Mesenchymal stem cell (in vitro differentiated cells and primary cell): ENCODE results near the gene ARG1.
A peak's percentile ranks its signal among the peaks of the same experiment; 100 is the strongest.
"Not testable (repeated sequence)": the region's sequence is repeated elsewhere in the genome, so short reads cannot be mapped to it uniquely, and the experiment has no call there.

Experiments used
- DNase-seq: peaks from one replicate; pipeline ENCODE4 v3.0.0-alpha.2; 2013
- H2AFZ ChIP-seq: one replicate; pipeline ENCODE4 v1.6.1; 2013; ENCODE audit warnings: low read depth, mild to moderate bottlenecking, control low read depth, inconsistent platforms, low read length, moderate library complexity
- H2AK5ac ChIP-seq: 2 replicates; pipeline ENCODE4 v1.6.1; 2013; ENCODE audit warnings: low read length, moderate library complexity, mild to moderate bottlenecking, inconsistent platforms; ENCODE audit not compliant: severe bottlenecking
- H2BK120ac ChIP-seq: one replicate; pipeline ENCODE4 v1.6.1; 2013; ENCODE audit warnings: low read depth, mild to moderate bottlenecking, inconsistent platforms, low read length, moderate library complexity
- H2BK12ac ChIP-seq, 2 experiments: one replicate each; pipeline ENCODE4 v1.6.1; 2013; ENCODE audit warnings: inconsistent platforms in 2 of 2, low read length in 2 of 2, mild to moderate bottlenecking in 2 of 2, moderate library complexity in 2 of 2, control low read depth in 1 of 2
- H2BK15ac ChIP-seq: one replicate; pipeline ENCODE4 v1.6.1; 2013; ENCODE audit warnings: mild to moderate bottlenecking, low read depth, inconsistent platforms; ENCODE audit not compliant: poor library complexity, severe bottlenecking
- H2BK5ac ChIP-seq: 2 replicates; pipeline ENCODE4 v1.6.1; 2013; ENCODE audit warnings: low read depth, mild to moderate bottlenecking, low read length, control low read depth, inconsistent platforms; ENCODE audit not compliant: poor library complexity, severe bottlenecking
- H3K14ac ChIP-seq, 2 experiments: one replicate each; pipeline ENCODE4 v1.6.1; 2013; ENCODE audit warnings: inconsistent platforms in 2 of 2, low read length in 2 of 2, control low read depth in 1 of 2, mild to moderate bottlenecking in 1 of 2, moderate library complexity in 1 of 2
- H3K18ac ChIP-seq, 2 experiments: one replicate each; pipeline ENCODE4 v1.6.1; 2013; ENCODE audit warnings: inconsistent platforms in 2 of 2, low read length in 2 of 2, control low read depth in 1 of 2, low read depth in 1 of 2, mild to moderate bottlenecking in 1 of 2
- H3K23ac ChIP-seq, 2 experiments: one replicate each; pipeline ENCODE4 v1.6.1; 2013; ENCODE audit warnings: inconsistent platforms in 2 of 2, low read length in 2 of 2, mild to moderate bottlenecking in 2 of 2, moderate library complexity in 2 of 2, control low read depth in 1 of 2
- H3K27ac ChIP-seq: 2 replicates; pipeline ENCODE4 v1.5.1; 2013; ENCODE audit warnings: mild to moderate bottlenecking, moderate library complexity, low read length, control low read depth, inconsistent platforms; ENCODE audit not compliant: poor library complexity, severe bottlenecking
- H3K27me3 ChIP-seq, 2 experiments: 2 replicates each; pipeline versions ENCODE4 v1.6.1 to v1.7.0; 2013; ENCODE audit warnings: low read length in 2 of 2, mild to moderate bottlenecking in 2 of 2, moderate library complexity in 2 of 2, control low read depth in 1 of 2, inconsistent platforms in 1 of 2; ENCODE audit not compliant: control insufficient read depth in 1 of 2, insufficient read depth in 1 of 2
- H3K36me3 ChIP-seq, 2 experiments: 2 replicates each; pipeline versions ENCODE4 v1.6.1 to v1.7.0; 2013; ENCODE audit warnings: low read length in 2 of 2, control low read depth in 1 of 2, inconsistent platforms in 1 of 2, low read depth in 1 of 2, mild to moderate bottlenecking in 1 of 2; ENCODE audit not compliant: insufficient read depth in 2 of 2, control insufficient read depth in 1 of 2
- H3K4ac ChIP-seq, 2 experiments: one replicate each; pipeline ENCODE4 v1.6.1; 2013; ENCODE audit warnings: inconsistent platforms in 2 of 2, low read length in 2 of 2, mild to moderate bottlenecking in 2 of 2, moderate library complexity in 2 of 2, control low read depth in 1 of 2, low read depth in 1 of 2
- H3K4me1 ChIP-seq: 2 replicates; pipeline ENCODE4 v1.6.1; 2013; ENCODE audit warnings: low read depth, low read length, control low read depth; ENCODE audit not compliant: control insufficient read depth, insufficient read depth
- H3K4me2 ChIP-seq: 2 replicates; pipeline ENCODE4 v1.6.1; 2013; ENCODE audit warnings: low read length, mild to moderate bottlenecking, inconsistent platforms; ENCODE audit not compliant: poor library complexity, severe bottlenecking
- H3K4me3 ChIP-seq, 2 experiments: 2 replicates each; pipeline versions ENCODE4 v1.5.1 to v1.7.0; 2013; ENCODE audit warnings: low read length in 2 of 2, mild to moderate bottlenecking in 2 of 2, control low read depth in 1 of 2, low read depth in 1 of 2; ENCODE audit not compliant: insufficient read depth in 1 of 2
- H3K79me1 ChIP-seq: replicated peaks from 2 replicates; pipeline ENCODE4 v1.6.1; 2013; ENCODE audit warnings: mild to moderate bottlenecking, control low read depth, low read length, inconsistent platforms; ENCODE audit not compliant: poor library complexity, severe bottlenecking
- H3K9ac ChIP-seq: 2 replicates; pipeline ENCODE4 v1.7.0; 2013; ENCODE audit warnings: mild to moderate bottlenecking, low read length, moderate library complexity
- H3K9me3 ChIP-seq: 2 replicates; pipeline ENCODE4 v1.7.0; 2013; ENCODE audit warnings: mild to moderate bottlenecking, low read length; ENCODE audit not compliant: control insufficient read depth
- H4K8ac ChIP-seq: one replicate; pipeline ENCODE4 v1.6.1; 2013; ENCODE audit warnings: inconsistent platforms, mild to moderate bottlenecking, low read length, moderate library complexity
- H4K91ac ChIP-seq: one replicate; pipeline ENCODE4 v1.6.1; 2013; ENCODE audit warnings: mild to moderate bottlenecking, low read length, inconsistent platforms
- WGBS: methylation state at CpG from one replicate; pipeline ENCODE4 v1.1.7; 2013; ENCODE audit warnings: mixed read lengths; 5-methylcytosine and 5-hydroxymethylcytosine counted together

Gene ARG1

DNA sequence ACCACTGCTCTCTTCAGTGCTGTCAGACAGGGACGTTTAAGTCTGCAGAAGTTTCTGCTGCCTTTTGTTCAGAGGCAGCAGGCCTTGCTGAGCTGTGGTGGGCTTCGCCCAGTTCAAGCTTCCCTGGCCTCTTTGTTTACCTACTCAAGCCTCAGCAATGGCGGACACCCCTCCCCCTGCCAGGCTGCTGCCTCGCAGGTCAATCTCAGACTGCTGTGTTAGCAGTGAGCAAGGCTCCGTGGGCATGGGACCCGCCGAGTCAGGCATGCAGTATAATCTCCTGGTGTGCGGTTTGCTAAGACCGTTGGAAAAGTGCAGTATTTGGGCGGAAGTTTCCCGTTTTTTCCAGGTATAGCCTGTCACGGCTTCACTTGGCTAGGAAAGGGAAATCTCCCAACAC, 41.3 kb upstream of the ARG1 start:
- not testable (repeated sequence) for H3K36me3 ChIP-seq, H3K79me1 ChIP-seq, H2BK12ac ChIP-seq, H2BK15ac ChIP-seq, H3K4ac ChIP-seq, H3K9me3 ChIP-seq, H3K4me1 ChIP-seq, H2AK5ac ChIP-seq, H3K4me3 ChIP-seq, H3K18ac ChIP-seq, H3K27ac ChIP-seq, DNase-seq, H4K91ac ChIP-seq, H3K27me3 ChIP-seq, H4K8ac ChIP-seq, H3K14ac ChIP-seq, H3K23ac ChIP-seq, H2BK120ac ChIP-seq, H3K9ac ChIP-seq, H2BK5ac ChIP-seq, H3K4me2 ChIP-seq, H2AFZ ChIP-seq
- WGBS = 93% methylated on average over 12 of the region's 12 CpGs

DNA sequence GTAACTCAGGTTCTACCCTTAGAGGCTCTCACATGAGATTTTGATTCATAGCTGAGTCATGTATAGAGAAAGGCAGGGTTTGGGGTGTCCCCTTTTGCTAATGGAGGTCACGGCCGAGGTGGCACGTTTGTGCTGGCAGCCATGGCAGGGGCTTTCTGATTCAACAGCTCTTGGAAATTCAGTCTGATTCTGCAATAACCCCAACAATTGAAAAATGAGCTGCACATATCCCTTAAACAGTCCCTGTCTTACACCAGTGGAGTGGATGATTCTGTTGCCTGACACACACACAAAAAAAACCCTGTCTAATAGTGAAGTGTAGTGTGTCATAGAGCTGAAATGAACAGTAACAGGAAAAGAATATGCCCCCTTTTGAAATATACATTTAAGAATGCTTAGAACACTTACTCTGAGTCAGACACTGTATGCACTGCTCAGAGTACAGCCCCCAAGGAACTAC, 40.4 kb upstream of the ARG1 start:
- peak overlapping the region; percentile 19 for H3K9ac ChIP-seq
- H4K8ac ChIP-seq = no peak overlapping the region
- WGBS = 92% methylated on average over 3 of the region's 3 CpGs
- H2AK5ac ChIP-seq = no peak overlapping the region
- H3K4me1 ChIP-seq = no peaks in the 10 kb centered on the region
- no peaks in the 10 kb centered on the region for H3K36me3 ChIP-seq
- no peak overlapping the region for H2BK12ac ChIP-seq
- no peaks in the 10 kb centered on the region for H3K9me3 ChIP-seq
- no peaks in the 10 kb centered on the region for H3K27me3 ChIP-seq
- H3K14ac ChIP-seq = no peak overlapping the region
- H2BK120ac ChIP-seq = no peak overlapping the region
- no peak overlapping the region for H3K4me3 ChIP-seq
- no peak for DNase-seq
- no peaks in the 10 kb centered on the region for H3K79me1 ChIP-seq
- H3K23ac ChIP-seq = no peak overlapping the region
- H4K91ac ChIP-seq = no peak overlapping the region
- no peak overlapping the region for H3K27ac ChIP-seq
- no peak overlapping the region for H2AFZ ChIP-seq
- H3K18ac ChIP-seq = no peak overlapping the region
- H2BK15ac ChIP-seq = no peak overlapping the region
- H2BK5ac ChIP-seq = no peak overlapping the region
- no peak overlapping the region for H3K4ac ChIP-seq
- no peak overlapping the region for H3K4me2 ChIP-seq

DNA sequence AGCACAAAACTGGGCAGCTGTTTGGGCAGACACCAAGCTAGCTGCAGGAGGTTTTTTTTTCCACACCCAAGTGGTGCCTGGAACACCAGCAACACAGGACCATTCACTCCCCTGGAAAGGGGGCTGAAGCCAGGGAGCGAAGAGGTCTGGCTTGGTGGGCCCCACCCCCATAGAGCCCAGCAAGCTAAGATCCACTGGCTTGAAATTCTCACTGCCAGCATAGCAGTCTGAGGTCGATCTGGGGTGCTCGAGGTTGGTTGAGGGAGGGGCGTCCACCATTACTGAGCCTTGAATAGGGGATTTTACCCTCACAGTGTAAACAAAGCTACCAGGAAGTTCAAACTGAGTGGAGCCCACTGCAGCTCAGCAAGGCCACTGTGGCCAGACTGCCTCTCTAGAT, 34.4 kb upstream of the ARG1 start:
- H3K27me3 ChIP-seq, H3K4me3 ChIP-seq, H3K27ac ChIP-seq, H3K23ac ChIP-seq, H3K18ac ChIP-seq, H3K4ac ChIP-seq, H2BK5ac ChIP-seq, H3K4me1 ChIP-seq, H2AK5ac ChIP-seq, H4K91ac ChIP-seq, H4K8ac ChIP-seq, H3K9me3 ChIP-seq, H3K14ac ChIP-seq, H3K36me3 ChIP-seq, H2BK15ac ChIP-seq, H2BK12ac ChIP-seq, H2AFZ ChIP-seq, H3K9ac ChIP-seq, H2BK120ac ChIP-seq, H3K4me2 ChIP-seq, DNase-seq, H3K79me1 ChIP-seq: not testable (repeated sequence)
- 89% methylated on average over 4 of the region's 4 CpGs for WGBS

DNA sequence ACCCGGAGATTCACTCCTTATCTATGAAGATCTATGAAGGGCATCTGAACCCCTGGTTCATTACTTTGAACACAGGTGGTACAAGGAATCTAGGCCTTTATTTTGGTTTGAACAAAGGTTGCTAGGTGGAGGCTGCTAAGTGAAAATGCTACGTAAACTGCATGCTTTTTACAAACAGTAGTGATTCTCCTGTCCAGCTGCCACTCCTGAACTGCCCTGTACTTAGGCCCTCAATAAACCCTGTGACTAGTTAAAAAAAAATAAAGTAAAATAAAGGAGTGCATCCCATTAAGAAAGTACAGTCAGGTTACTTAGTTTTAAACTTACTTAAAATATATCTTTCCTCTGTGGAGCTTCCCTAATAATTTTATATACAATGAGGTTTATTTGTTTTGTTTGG, 27.7 kb upstream of the ARG1 start:
- Histone ChIP-seq H3K4me1 (no peaks in the 10 kb centered on the region), H2AFZ (no peak overlapping the region), H3K27me3 (peaks cover 0 to 6% of the 10 kb centered on the region in 2 experiments), H3K4ac (no peak overlapping the region), H3K4me2 (no peak overlapping the region), H3K18ac (no peak overlapping the region), H3K9me3 (no peaks in the 10 kb centered on the region), H2BK12ac (no peak overlapping the region), H3K27ac (no peak overlapping the region), H3K14ac (no peak overlapping the region), H4K91ac (no peak overlapping the region), H3K36me3 (no peaks in the 10 kb centered on the region), H3K9ac (no peak overlapping the region), H4K8ac (no peak overlapping the region), H3K79me1 (no peaks in the 10 kb centered on the region), H2BK15ac (no peak overlapping the region), H2BK5ac (no peak overlapping the region), H3K4me3 (no peak overlapping the region), H3K23ac (no peak overlapping the region), H2BK120ac (no peak overlapping the region), H2AK5ac (no peak overlapping the region)
- no peak for DNase-seq
- 100% methylated on average over 2 of the region's 2 CpGs for WGBS
